Uterus (tissue), 2 donors: Measurements from ENCODE around the gene TMSB4X.

Experiments used
- POLR2A ChIP-seq, 2 donors: fragments of 450-650 bp; IDR thresholded peaks; one replicate each; pipeline ENCODE4 v1.6.1; 2016; ENCODE audit warnings: antibody characterized with exemption in 2 of 2, mild to moderate bottlenecking in 1 of 2, moderate library complexity in 1 of 2
- TF ChIP-seq, protein P1 (sequence below), 4 experiments: fragments of 200-600 bp in 2 of 4; fragments of 450-650 bp in 2 of 4; sonication (generic) in 2 of 4; IDR thresholded peaks; one replicate each; pipeline ENCODE4 v1.5.1; 2016 to 2019; ENCODE audit warnings: antibody characterized with exemption in 4 of 4, mild to moderate bottlenecking in 2 of 4, moderate library complexity in 1 of 4

DNA sequence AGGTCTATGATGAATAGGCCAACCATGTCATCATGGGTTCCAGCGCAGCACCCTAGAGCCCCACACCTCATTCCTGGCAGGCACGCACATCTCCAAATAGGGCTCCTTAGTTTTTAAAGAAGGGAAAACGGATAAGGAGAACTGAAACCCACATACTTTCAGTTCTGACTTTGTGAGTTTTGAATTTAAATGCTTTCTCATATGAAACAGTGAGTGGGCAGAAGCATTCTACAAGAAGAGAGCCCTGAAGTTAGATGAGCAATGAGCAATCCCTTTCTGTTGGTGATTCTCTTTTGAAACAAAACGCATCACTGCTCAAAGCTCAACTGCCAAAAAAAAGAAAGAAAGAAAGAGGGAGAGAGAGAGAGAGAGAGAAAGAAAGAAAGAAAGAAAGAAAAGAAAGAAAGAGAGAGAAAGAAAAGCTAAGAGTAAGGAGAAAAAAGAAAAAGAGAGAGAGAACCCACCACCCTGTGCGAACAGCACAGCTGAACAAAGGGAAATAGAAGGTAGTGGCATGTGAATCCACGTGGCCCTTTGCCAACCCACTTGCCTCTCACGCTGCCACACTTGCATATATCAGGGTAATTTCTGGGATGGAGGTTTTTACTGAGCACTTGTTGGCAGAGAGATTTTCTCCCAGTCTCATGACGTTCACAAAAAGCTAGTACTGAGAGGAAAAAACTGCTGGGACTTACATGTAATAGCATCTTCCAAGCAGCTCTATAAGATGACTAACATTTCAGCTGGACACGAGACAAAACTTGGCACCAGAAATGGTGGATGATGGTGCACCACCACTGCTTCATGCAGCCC, 31.0 kb downstream of the TMSB4X start:
- no peak for TF ChIP-seq POLR2A (IDR thresholded peaks at IDR 0.05)
- TF ChIP-seq, protein P1, sequence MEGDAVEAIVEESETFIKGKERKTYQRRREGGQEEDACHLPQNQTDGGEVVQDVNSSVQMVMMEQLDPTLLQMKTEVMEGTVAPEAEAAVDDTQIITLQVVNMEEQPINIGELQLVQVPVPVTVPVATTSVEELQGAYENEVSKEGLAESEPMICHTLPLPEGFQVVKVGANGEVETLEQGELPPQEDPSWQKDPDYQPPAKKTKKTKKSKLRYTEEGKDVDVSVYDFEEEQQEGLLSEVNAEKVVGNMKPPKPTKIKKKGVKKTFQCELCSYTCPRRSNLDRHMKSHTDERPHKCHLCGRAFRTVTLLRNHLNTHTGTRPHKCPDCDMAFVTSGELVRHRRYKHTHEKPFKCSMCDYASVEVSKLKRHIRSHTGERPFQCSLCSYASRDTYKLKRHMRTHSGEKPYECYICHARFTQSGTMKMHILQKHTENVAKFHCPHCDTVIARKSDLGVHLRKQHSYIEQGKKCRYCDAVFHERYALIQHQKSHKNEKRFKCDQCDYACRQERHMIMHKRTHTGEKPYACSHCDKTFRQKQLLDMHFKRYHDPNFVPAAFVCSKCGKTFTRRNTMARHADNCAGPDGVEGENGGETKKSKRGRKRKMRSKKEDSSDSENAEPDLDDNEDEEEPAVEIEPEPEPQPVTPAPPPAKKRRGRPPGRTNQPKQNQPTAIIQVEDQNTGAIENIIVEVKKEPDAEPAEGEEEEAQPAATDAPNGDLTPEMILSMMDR (IDR thresholded peaks at IDR 0.05) = no peak
